Activated T-cell treated with anti-CD3 and anti-CD28 coated beads for 48 hours (primary cell): Measurements from ENCODE around the gene FADS6.

Experiments used
- DNase-seq: peaks from one replicate; pipeline ENCODE4 v3.0.0-alpha.2; 2020; ENCODE audit warnings: low read depth

Gene FADS6

DNA sequence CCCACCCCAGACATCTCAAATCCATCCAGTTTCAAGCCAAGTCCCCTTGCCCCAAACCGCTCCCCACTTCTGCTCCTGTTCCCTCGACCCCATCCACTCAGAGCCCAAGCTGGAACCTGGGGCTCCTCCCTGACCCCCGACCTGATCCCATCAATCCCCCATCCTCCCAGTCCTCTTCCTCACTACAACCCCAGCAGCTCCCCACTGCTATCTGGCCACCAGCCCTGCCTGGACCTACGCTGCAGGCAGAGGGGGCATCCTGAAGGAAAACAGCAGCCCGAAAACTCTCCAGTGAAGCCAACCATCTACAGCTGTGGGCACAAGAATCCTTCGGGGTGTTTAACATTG lies 24.6 kb downstream of the FADS6 start:
- DNase-seq = no peak

DNA sequence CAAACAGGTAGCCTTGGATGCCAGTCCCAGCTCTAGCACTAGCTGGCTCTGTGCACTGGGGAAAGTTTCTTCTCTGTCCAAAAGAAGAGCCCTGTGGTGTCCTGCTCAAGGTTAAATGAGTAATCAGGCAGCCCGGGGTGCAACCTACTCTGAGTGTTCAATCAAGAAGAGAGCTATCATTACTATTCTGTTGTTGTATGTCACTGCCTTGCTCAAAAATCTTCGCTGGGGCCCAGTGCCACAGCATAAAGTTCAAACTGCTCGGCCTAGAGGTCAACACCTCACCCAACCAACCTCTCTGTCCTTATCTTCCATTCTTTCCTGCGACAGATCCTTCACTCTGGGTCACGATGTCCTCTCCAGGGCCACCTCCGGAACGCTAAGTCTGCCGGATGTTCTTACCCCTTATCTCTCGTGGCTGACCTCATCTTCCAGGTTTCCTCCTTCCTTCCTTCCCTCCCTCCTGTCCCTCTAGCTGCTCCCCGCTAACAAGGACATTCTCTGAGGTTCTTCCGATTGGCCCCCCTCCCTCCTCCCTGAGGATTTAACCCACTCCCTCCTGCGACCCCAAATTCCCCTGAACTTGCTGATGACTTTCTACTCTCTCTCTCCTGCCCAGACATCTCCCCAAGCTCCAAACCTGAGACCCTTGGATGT lies 25.1 kb downstream of the FADS6 start:
- no peak for DNase-seq

GRCh38 chr17:74866198-74866835 lies 27.1 kb downstream of the FADS6 start:
- no peak for DNase-seq

DNA sequence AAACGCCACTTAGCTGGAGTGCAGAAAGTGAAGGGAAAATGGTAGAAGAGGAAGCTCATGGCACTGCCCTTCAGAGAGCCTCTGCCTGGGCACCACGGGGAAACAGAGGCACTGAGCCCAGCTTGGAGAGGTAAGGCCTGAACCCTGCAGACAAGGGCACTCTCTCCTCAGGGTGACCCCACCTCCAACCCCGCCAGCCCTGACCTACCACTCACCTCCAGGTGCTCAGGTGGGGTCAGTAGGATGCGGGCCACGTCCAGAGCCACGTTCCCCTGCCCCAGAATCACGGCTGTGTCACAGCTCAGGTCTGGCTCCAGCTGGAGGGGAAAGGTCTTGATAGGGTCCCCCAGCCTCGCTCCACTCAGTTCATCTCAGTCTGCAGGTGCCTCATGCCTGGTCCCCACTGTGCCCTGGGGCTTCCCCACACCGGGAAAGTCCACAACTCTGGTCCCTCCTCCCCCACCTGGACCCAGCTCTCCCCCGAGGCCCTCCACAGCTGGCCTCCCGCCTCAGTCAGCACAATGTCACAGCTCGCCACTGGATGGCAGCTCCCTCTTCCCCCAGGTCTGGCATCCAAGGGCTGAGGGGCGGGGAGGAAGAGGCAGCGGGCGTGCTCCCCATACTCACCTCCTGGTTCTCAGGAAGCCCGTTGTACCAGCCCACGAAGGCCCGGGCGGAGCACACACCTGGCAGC lies 27.8 kb downstream of the FADS6 start:
- DNase-seq = no peak

DNA sequence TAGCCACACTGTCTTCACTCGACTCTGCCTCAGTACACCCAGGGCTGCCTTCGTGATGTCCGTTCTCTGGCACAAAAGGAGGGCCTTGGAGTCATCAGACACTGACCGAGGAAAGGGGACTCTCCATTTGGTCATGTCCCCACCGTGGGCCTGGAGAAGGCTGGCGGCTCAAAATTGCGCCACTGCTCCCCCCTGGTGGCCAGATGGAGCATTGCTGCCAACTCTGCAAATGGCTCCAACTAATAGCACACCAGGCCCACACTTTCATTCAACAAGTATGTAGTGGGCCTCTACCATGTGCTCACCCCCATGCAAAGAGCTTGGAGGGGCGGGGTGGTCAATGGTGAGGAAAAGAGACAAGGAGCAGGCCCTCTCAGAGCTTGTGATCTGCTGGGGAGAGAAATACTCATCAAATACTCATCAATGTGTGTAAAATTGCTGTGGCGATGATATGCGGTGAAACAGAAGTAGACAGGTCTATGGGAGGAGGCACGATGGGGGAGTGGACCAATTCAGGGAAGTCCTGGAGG lies 28.5 kb downstream of the FADS6 start:
- DNase-seq = peak; percentile 67

GRCh38 chr17:74864297-74864865 lies 29.1 kb downstream of the FADS6 start:
- no peak for DNase-seq

DNA sequence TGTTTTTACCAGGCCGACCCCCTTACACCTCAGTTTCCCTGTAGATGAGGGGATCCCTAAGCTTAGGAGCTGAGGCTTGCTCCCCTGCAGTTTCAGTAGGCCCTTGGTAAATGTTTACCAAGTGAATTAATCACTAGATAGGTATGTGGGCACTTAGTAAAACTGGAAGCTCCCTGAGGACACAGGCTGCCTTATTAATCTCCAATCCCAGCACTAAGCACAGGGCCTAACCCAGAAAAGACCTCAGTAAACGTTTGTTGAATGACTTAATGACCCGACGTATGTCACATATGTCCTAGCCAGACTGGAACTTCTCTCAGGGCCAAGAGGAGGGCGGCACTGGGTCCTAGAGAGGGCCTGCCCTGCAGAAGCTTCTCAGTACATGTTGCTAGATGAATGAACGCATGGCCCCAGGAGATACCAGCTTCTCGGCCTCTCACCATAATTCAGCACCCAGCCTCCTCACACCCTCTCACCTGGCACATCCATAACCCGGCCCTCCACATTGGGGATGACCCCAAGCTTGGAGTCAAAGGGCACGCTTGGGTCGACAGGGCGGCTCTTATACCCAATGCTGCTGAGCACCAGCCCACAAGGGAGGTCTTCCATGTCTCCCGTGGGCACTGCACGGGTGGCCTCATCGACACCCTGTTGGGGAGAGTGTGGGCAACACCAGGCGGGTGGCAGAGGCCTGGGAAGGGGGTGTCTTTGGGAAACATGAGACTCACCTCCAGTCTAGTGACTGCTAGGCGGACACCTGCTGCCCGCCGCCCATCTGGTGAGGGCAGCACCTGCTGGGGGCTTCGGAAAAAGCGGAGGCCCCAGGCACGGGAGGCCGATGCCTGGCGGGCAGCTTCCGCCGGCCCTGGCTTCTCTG lies 29.8 kb downstream of the FADS6 start:
- DNase-seq = no peak

DNA sequence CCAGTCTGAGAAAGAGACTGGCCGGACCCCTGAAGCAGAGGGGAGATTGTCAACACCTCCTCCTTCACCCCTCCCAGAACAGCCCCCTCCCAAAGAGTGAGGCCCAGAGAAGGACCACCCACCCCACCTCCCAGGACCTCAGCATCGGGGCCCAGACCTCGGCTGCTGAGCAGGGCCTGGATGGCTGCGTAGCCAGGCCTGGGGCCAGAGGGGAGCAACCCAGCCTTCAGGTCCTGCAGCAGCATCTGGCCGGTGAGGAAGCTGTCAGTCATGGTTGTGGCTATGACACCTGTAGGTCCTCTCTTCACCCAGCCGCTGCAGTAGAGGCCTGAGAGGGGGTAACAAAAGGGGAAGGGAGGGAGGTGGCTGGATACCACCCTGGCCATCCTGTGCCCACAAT lies 30.5 kb downstream of the FADS6 start:
- no peak for DNase-seq

GRCh38 chr17:74862108-74862901 lies 31.1 kb downstream of the FADS6 start:
- peak; percentile 74 for DNase-seq

- DNase-seq = no peak
Measured at GRCh38 chr17:74861662-74862107, 31.7 kb downstream of the FADS6 start.

DNA sequence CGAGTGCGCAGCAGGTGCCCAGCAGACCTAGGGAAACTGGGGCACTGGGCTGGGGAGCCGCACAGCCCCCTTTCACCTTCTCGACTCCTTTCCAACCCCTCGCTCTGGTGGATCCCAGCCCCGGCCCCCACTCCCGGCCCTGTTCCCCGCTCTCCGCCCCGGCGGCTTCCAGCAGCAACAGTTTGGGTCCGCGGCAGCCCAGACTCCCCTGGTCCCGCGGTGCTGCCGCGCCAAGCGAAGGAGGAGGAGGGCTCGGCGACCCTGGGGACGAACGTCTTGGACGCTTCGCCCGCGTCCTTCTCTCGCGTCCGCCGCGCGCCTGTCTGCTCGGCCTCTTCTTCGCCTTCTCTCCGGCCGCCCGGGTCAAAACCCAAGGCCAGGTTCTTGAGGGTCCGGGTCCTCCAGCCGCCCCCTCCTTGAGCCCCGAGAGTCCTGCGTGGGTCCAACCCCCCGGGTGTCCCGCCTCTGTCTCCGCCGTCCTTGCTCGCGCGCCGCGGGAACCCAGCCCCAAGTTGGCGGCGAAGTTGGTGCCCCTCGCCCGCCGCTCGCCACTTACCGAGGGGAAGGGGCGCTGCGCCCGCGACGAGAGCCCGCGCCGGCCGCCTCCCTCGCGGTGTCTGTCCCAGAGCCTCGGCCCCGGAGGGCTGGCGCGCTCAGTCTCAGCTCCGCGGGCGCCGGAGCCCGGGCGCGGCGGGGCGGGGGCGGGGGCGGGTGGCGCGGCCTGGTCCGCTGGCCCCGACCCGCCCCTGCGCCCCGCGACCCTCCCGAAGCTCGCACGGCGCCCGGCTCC lies 32.4 kb downstream of the FADS6 start:
- DNase-seq = no peak

DNA sequence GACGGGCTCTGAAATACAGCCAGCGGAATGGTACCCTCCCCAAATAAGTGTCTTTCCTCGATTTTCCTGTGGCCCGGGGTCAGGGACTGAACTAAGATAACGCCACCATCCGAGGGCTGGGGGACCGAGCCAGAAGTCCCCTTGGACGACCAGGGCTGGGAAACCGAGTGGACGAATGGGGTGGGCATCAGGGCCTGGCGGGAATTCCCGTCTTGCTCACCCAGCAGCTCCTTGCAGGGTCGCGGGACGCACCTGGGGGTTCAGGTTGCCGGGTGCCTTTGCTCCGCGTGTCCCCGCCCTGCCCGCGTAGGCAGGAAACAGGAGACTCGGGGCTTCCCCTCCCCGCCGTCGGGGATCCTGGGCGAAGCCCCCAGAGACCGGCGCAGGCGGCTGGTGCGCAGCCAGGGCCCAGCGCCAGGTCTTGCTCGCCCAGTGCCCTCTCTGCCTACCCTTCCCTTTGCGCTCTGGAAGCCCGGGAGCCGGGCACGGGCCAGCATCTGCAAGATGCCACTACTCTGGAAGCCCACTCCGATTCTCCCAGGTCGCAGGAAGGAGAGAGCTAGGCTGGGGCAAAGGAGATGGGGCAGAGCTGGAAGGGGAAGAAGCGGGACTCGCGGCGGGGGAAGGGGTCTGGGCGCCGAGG lies 33.1 kb downstream of the FADS6 start:
- DNase-seq = no peak

- DNase-seq = no peak
Measured at GRCh38 chr17:74859459-74860228, 33.8 kb downstream of the FADS6 start, which contains the start of gene GRIN2C. Gene GRIN2C, minus strand, starts transcription at chr17:74859885. Its CDS starts 4,793 bp downstream, at chr17:74855092.

DNA sequence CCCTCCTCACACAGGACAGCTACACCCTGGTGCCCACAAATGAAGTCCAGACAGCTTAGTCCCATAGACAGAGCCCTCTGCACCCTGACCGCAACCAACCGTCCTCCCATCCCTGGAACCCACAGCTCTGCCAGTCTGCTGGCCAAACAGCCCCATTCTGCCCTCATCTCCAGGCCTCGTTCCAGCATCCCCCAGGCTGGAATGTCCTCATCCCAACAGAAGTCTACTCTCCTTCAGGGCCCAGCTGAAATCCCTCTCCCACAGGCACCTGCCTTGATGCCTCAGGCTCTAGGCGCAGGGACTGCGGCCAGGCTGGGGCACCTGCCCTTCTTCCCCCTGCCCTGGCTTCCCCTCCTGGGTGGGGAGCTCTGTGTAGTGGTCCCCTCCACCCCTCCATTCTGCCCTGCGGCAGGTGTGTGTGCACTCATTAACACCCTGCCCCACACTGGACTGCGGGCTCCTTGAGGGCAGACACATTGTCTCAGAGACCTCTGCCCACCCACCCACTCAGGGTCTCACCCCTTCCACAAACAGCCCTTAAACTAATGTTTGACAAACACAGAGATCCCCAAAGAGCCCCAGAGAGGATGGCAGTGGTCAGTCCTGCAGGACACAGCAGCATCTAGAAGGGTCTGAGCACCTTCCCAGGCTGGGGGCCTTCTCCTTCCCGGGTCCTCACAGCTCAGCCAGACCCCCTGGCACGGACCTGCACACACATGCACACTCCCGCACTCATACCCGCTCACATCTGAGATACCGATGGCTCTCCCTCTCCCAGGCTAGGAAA lies 34.6 kb downstream of the FADS6 start:
- no peak for DNase-seq

DNA sequence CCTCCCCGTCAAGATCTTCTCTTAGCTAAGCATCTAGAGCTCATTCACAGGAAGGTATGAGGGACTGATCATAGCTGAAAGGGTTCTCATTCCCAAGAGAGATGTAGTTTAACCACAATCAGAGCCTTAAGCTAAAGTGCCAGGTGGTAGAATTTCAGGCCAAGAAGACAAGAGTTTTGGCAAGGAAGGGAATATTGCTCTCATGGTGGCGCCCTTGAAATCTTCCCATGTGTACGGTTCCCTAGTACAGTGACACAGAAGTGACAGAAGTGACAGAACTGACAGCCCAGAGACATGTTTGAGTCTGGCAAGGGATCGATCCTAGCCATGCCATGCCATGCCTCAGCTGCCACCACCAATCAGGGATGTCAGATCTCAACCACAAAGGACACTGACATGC lies 36.2 kb downstream of the FADS6 start:
- no peak for DNase-seq

DNA sequence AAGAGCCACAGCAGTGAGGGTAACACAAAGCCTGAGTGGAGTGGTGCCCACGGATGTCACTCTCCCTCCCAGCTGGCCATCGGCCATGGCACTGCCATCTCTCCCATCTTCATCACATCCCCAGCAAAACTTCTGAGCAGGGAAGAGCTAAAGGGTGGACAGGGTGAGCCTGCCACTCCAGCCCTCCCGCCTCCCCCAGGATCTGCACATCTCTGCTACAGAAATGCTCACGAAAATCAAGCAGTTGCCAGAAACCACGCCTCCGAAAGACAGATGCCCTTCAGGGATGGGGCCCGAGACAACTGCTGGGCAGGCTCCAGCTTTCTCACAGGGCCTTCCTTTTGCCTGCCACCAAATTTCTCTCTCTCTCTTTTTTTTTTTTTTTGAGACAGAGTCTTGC lies 37.3 kb downstream of the FADS6 start:
- DNase-seq = no peak

DNA sequence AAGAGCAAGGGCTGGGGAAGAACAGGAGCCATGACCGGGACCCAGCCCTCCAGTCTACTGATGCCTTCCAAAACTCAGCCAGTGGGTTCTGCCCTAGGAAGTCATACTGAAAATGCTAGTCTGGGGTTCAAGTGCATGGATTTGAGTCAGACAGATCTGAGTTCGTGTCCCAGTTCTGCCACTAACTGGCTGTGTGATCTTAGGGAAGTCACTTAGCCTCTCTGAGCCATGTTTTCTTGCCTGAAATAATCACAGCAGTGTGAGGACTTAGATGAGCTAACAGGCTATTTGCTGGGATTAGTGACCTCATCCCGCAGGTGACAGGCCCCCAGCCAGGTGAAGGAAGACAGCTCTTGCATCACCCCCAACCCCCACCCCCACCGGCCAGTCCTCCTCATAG lies 38.1 kb downstream of the FADS6 start:
- DNase-seq = no peak

- no peak for DNase-seq
Measured at GRCh38 chr17:74854792-74855191, 38.6 kb downstream of the FADS6 start.
